ENCODE data around the gene SRGAP2B. TPM values are rescaled to one million over a fixed set of nuclear protein-coding genes. Genes with fewer than 3 reads are reported as not detected.
"Not testable (repeated sequence)": the region's sequence is repeated elsewhere in the genome, so short reads cannot be mapped to it uniquely, and the experiment has no call there.

The SRGAP2B gene
- 11.7 and 22.6 TPM in 2 replicates for polyA plus RNA-seq (2014; cell fraction: cytosol; rRNA removed)
- polyA plus RNA-seq (2014; cell fraction: nucleus; rRNA removed), result 13.7 and 16.0 TPM in 2 replicates

- not testable (repeated sequence) for DNase-seq (ENCODE audit: low spot score)
These were observed at the start of gene SRGAP2B, which contains the start of gene FAM72D for GRCh38 chr1:145095284-145096057. SRGAP2B (minus strand) TSS chr1:145095328; CDS start chr1:145092901, 2,427 bp downstream. FAM72D (plus strand) TSS chr1:145095974; CDS start chr1:145096848, 874 bp downstream.

- DNase-seq (ENCODE audit: low spot score), result not testable (repeated sequence)
These were observed 49.3 kb upstream of the SRGAP2B start for GRCh38 chr1:145144264-145144913.

- DNase-seq (ENCODE audit: low spot score), result not testable (repeated sequence)
These were observed 45.4 kb upstream of the SRGAP2B start for GRCh38 chr1:145140549-145140948.

GRCh38 chr1:145134476-145134875 lies 39.3 kb upstream of the SRGAP2B start:
- not testable (repeated sequence) for DNase-seq (ENCODE audit: low spot score)

- DNase-seq (ENCODE audit: low spot score), result peak; percentile 0
These were observed 33.8 kb upstream of the SRGAP2B start for GRCh38 chr1:145128697-145129469.

GRCh38 chr1:145127144-145127543 lies 32.0 kb upstream of the SRGAP2B start:
- not testable (repeated sequence) for DNase-seq (ENCODE audit: low spot score)

GRCh38 chr1:145125112-145125511 lies 30.0 kb upstream of the SRGAP2B start:
- DNase-seq (ENCODE audit: low spot score), result not testable (repeated sequence)

- DNase-seq (ENCODE audit: low spot score), result not testable (repeated sequence)
These were observed 29.0 kb upstream of the SRGAP2B start for GRCh38 chr1:145123992-145124641.

- not testable (repeated sequence) for DNase-seq (ENCODE audit: low spot score)
These were observed 27.9 kb upstream of the SRGAP2B start for GRCh38 chr1:145123062-145123395.

- DNase-seq (ENCODE audit: low spot score), result not testable (repeated sequence)
These were observed 27.4 kb upstream of the SRGAP2B start for GRCh38 chr1:145122344-145123061.

GRCh38 chr1:145119842-145120241 lies 24.7 kb upstream of the SRGAP2B start:
- not testable (repeated sequence) for DNase-seq (ENCODE audit: low spot score)

GRCh38 chr1:145115587-145116493 lies 20.7 kb upstream of the SRGAP2B start:
- not testable (repeated sequence) for DNase-seq (ENCODE audit: low spot score)

GRCh38 chr1:145114560-145115057 lies 19.5 kb upstream of the SRGAP2B start:
- not testable (repeated sequence) for DNase-seq (ENCODE audit: low spot score)

GRCh38 chr1:145112703-145113102 lies 17.6 kb upstream of the SRGAP2B start:
- not testable (repeated sequence) for DNase-seq (ENCODE audit: low spot score)

- DNase-seq (ENCODE audit: low spot score), result not testable (repeated sequence)
These were observed 16.5 kb upstream of the SRGAP2B start for GRCh38 chr1:145111674-145112073.

- not testable (repeated sequence) for DNase-seq (ENCODE audit: low spot score)
These were observed 8.2 kb upstream of the SRGAP2B start for GRCh38 chr1:145103294-145103693.

- not testable (repeated sequence) for DNase-seq (ENCODE audit: low spot score)
These were observed 6.6 kb upstream of the SRGAP2B start for GRCh38 chr1:145101725-145102124.

GRCh38 chr1:145094655-145095211 lies 395 bp downstream of the SRGAP2B start:
- not testable (repeated sequence) for DNase-seq (ENCODE audit: low spot score)

Data from SK-N-DZ (cell line).